Ovary (tissue), 3 donors: Measurements from ENCODE around the gene ACAD8.

Experiments
- POLR2A ChIP-seq: fragments of 450-650 bp; IDR thresholded peaks from one replicate; pipeline ENCODE4 v1.6.1; 2017; ENCODE audit warnings: antibody characterized with exemption, mild to moderate bottlenecking, moderate library complexity
- TF ChIP-seq, protein P1 (sequence below), 3 donors: fragments of 450-650 bp in 2 of 3; fragments of 200-600 bp in 1 of 3; IDR thresholded peaks; one replicate each; pipeline versions ENCODE4 v1.5.1 to v1.8.0; 2016 to 2022; ENCODE audit warnings: antibody characterized with exemption in 3 of 3, mild to moderate bottlenecking in 1 of 3
- donor health status: DM: no; HTN: no; CAD: no.

DNA sequence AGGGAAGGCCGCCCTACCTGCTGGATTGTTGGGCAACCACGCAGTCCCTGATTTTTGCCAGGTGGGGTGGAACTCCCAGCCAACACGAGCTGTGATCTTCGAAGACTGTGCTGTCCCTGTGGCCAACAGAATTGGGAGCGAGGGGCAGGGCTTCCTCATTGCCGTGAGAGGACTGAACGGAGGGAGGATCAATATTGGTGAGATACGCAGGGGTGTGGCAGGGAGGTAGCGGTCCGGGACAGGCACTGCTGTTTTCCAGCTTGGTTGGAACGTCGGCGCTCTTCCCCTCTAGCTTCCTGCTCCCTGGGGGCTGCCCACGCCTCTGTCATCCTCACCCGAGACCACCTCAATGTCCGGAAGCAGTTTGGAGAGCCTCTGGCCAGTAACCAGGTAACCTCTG lies 7.6 kb downstream of the ACAD8 start:
- TF ChIP-seq, protein P1, sequence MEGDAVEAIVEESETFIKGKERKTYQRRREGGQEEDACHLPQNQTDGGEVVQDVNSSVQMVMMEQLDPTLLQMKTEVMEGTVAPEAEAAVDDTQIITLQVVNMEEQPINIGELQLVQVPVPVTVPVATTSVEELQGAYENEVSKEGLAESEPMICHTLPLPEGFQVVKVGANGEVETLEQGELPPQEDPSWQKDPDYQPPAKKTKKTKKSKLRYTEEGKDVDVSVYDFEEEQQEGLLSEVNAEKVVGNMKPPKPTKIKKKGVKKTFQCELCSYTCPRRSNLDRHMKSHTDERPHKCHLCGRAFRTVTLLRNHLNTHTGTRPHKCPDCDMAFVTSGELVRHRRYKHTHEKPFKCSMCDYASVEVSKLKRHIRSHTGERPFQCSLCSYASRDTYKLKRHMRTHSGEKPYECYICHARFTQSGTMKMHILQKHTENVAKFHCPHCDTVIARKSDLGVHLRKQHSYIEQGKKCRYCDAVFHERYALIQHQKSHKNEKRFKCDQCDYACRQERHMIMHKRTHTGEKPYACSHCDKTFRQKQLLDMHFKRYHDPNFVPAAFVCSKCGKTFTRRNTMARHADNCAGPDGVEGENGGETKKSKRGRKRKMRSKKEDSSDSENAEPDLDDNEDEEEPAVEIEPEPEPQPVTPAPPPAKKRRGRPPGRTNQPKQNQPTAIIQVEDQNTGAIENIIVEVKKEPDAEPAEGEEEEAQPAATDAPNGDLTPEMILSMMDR (IDR thresholded peaks at IDR 0.05): no peak
- no peak for TF ChIP-seq POLR2A
